ENCODE measurements around the gene OR2AK2.

- no peak for TF ChIP-seq CTCF (conservative IDR thresholded peaks at IDR 0.05 in 1 of 2, IDR thresholded peaks at IDR 0.05 in 1 of 2; ENCODE audit: low read depth in 1 of 2, low read length in 2 of 2)
- no peak for TF ChIP-seq EZH2 (IDR thresholded peaks at IDR 0.05; ENCODE audit: low read length, missing control alignments)
Measured at GRCh38 chr1:247966532-247967204, 1.6 kb downstream of the OR2AK2 start.

Data from fibroblast of lung (primary cell).